IMR-90 (cell line): ENCODE results near the gene PDGFD. TPM values are rescaled to one million over a fixed set of nuclear protein-coding genes. Genes with fewer than 3 reads are reported as not detected.

Experiments used
- ATAC-seq: fragments of 200-7000 bp; cut with Tn5 transposase; 2 replicates; pipeline ENCODE4 v1.9.1; 2020; ENCODE audit warnings: low read depth, mild to moderate bottlenecking, moderate library complexity
- BruUV-seq: library from RNA; stranded (reverse); fragments of 400-500 nt; replicated peaks from 2 replicates; lab custom pipeline; 2021; lab: Mats Ljungman, UMichigan
- CTCF ChIA-PET: fragments of 300-600 bp; formaldehyde crosslinking; extraction: SDS; loops from one replicate; lab custom pipeline; 2021; ENCODE audit warnings: antibody characterized with exemption; lab: Yijun Ruan, JAX
- POLR2A ChIA-PET: fragments of 300-600 bp; sonication (Branson Sonifier 250); formaldehyde crosslinking; loops from one replicate; lab custom pipeline; 2022; ENCODE audit warnings: antibody characterized with exemption; ENCODE audit not compliant: unreplicated experiment; lab: Charles Lee
- DNase-seq: peaks from one replicate; pipeline ENCODE4 v3.0.0; 2013
- H2AFZ ChIP-seq: replicated peaks from 2 replicates; pipeline ENCODE3; 2013; ENCODE audit warnings: low read length, mild to moderate bottlenecking; ENCODE audit not compliant: poor library complexity
- H2AK5ac ChIP-seq: 2 replicates; pipeline ENCODE4 v1.6.1; 2013; ENCODE audit warnings: low read depth, low read length, inconsistent platforms
- H2AK9ac ChIP-seq: replicated peaks from 2 replicates; pipeline ENCODE3; 2013; ENCODE audit warnings: mild to moderate bottlenecking, low read depth, low read length, moderate library complexity; ENCODE audit not compliant: poor library complexity
- H2BK120ac ChIP-seq: 2 replicates; pipeline ENCODE4 v1.6.1; 2013; ENCODE audit warnings: low read depth, low read length, inconsistent platforms
- H2BK15ac ChIP-seq: 3 replicates; pipeline ENCODE4 v1.6.1; 2013; ENCODE audit warnings: low read depth, low read length, inconsistent platforms
- H2BK20ac ChIP-seq: 2 replicates; pipeline ENCODE4 v1.6.1; 2013; ENCODE audit warnings: low read depth, mild to moderate bottlenecking, inconsistent platforms, low read length, moderate library complexity
- H2BK5ac ChIP-seq: 2 replicates; pipeline ENCODE4 v1.6.1; 2013; ENCODE audit warnings: mild to moderate bottlenecking, low read depth, low read length, inconsistent platforms; ENCODE audit not compliant: poor library complexity, severe bottlenecking
- H3K14ac ChIP-seq: replicated peaks from 2 replicates; pipeline ENCODE4 v1.6.1; 2013; ENCODE audit warnings: low read depth, low read length, inconsistent platforms
- H3K18ac ChIP-seq: 2 replicates; pipeline ENCODE4 v1.6.1; 2013; ENCODE audit warnings: low read depth, low read length, control low read depth
- H3K23ac ChIP-seq: 2 replicates; pipeline ENCODE4 v1.6.1; 2013; ENCODE audit warnings: low read depth, low read length, inconsistent platforms
- H3K27ac ChIP-seq: 2 replicates; pipeline ENCODE4 v1.5.1; 2013; ENCODE audit warnings: mild to moderate bottlenecking, control low read depth, low read length; ENCODE audit not compliant: insufficient read depth
- H3K27me3 ChIP-seq: 2 replicates; pipeline ENCODE4 v1.6.1; 2013; ENCODE audit warnings: low read length; ENCODE audit not compliant: control insufficient read depth, insufficient read depth
- H3K36me3 ChIP-seq: 2 replicates; pipeline ENCODE4 v1.6.1; 2013; ENCODE audit warnings: low read length, mixed read lengths; ENCODE audit not compliant: control insufficient read depth, insufficient read depth
- H3K4ac ChIP-seq: 2 replicates; pipeline ENCODE4 v1.6.1; 2013; ENCODE audit warnings: low read depth, low read length, inconsistent platforms
- H3K4me1 ChIP-seq: 2 replicates; pipeline ENCODE4 v1.6.1; 2013; ENCODE audit warnings: low read length, mixed read lengths; ENCODE audit not compliant: control insufficient read depth, insufficient read depth
- H3K4me2 ChIP-seq: 2 replicates; pipeline ENCODE4 v1.6.1; 2013; ENCODE audit warnings: low read depth, mild to moderate bottlenecking, control low read depth, low read length, moderate library complexity
- H3K4me3 ChIP-seq: 2 replicates; pipeline ENCODE4 v1.5.1; 2013; ENCODE audit warnings: low read depth, mild to moderate bottlenecking, control low read depth, low read length, moderate library complexity; ENCODE audit not compliant: insufficient read depth
- H3K56ac ChIP-seq: 2 replicates; pipeline ENCODE4 v1.6.1; 2013; ENCODE audit warnings: low read length, inconsistent platforms; ENCODE audit not compliant: insufficient read depth; ENCODE audit errors: extremely low read depth
- H3K79me1 ChIP-seq, 2 experiments: 2 replicates each; pipeline ENCODE4 v1.6.1; 2013; ENCODE audit warnings: low read length in 2 of 2, inconsistent platforms in 1 of 2, low read depth in 1 of 2
- H3K9ac ChIP-seq: 2 replicates; pipeline ENCODE4 v1.6.1; 2013; ENCODE audit warnings: low read depth, low read length, control low read depth
- H3K9me1 ChIP-seq: 2 replicates; pipeline ENCODE4 v1.6.1; 2013; ENCODE audit warnings: low read length, inconsistent platforms; ENCODE audit not compliant: insufficient read depth
- H3K9me3 ChIP-seq: 2 replicates; pipeline ENCODE4 v1.6.1; 2013; ENCODE audit warnings: low read length; ENCODE audit not compliant: control insufficient read depth, insufficient read depth
- H4K20me1 ChIP-seq: 2 replicates; pipeline ENCODE4 v1.6.1; 2013; ENCODE audit warnings: low read length, inconsistent platforms; ENCODE audit not compliant: insufficient read depth
- H4K5ac ChIP-seq: 2 replicates; pipeline ENCODE4 v1.6.1; 2013; ENCODE audit warnings: mild to moderate bottlenecking, low read depth, low read length, control low read depth
- H4K8ac ChIP-seq, 2 experiments: 2 replicates each; pipeline ENCODE4 v1.6.1; 2013; ENCODE audit warnings: low read depth in 2 of 2, low read length in 2 of 2, control low read depth in 1 of 2, inconsistent platforms in 1 of 2
- H4K91ac ChIP-seq: 2 replicates; pipeline ENCODE4 v1.6.1; 2013; ENCODE audit warnings: low read depth, low read length, inconsistent platforms; ENCODE audit not compliant: insufficient read depth
- POLR2A ChIP-seq: IDR thresholded peaks from 2 replicates; pipeline ENCODE4 v1.6.1; 2012; ENCODE audit warnings: mild to moderate bottlenecking, low read depth, low read length
- dilution Hi-C: fragments of 300-500 bp; cut with HindIII; formaldehyde crosslinking; loops from one replicate; pipeline ENCODE4 v1.14.3; 2018; ENCODE audit warnings: low sequenced_read_pairs; ENCODE audit not compliant: unreplicated experiment
- in situ Hi-C: fragments of 300-500 bp; cut with MboI; formaldehyde crosslinking; loops from 3 replicates; pipeline ENCODE4 v1.14.3; 2019; ENCODE audit warnings: low sequenced_read_pairs, inconsistent platforms, mixed read lengths
- intact Hi-C: fragments of 100-400 bp; cut with micrococcal nuclease; formaldehyde crosslinking; loops from 2 replicates; pipeline ENCODE4 v1.10.0; 2022
- polyA plus RNA-seq, 3 experiments: library from polyadenylated mRNA; depleted of rRNA; stranded (reverse); fragments of >200 nt; gene quantifications; 2 replicates each; pipeline ENCODE4 v1.2.3, GENCODE V29; 2012; ENCODE audit warnings: low replicate concordance in 1 of 3
- total RNA-seq: library from RNA; depleted of rRNA; stranded (reverse); fragments of >200 nt; gene quantifications from 2 replicates; pipeline ENCODE4 v1.2.3, GENCODE V29; 2012

PDGFD gene
- total and polyA plus RNA-seq, 2 of the 4 experiments (the other 2 are of a cell fraction) = 2.1 to 3.0 TPM

DNA sequence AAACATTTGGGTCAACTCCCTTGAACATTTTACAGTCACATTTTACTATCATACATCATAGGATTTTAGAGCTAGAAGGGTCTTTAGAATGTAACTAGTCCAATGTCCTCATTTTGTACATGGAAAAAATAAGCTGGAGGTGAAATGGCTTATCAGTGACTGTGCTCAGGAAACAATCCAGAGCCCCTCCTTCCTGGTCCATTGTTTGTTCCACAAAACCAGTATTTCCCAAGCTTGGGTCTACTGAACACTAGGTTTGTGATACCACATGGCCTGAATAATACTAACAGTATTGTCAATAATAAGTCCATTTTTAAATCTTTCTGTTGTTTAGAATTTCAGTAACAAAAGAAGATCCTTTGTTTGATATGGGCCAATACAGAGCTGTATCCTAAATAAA lies 27.1 kb downstream of the PDGFD start:
- H4K91ac ChIP-seq = no peak overlapping the region
- no peak overlapping the region for H2BK5ac ChIP-seq
- no peaks in the 10 kb centered on the region for H4K20me1 ChIP-seq
- H4K5ac ChIP-seq = no peak overlapping the region
- no peak overlapping the region for H3K18ac ChIP-seq
- no TSS peak for BruUV-seq
- no peaks in the 10 kb centered on the region for H3K9me3 ChIP-seq
- DNase-seq (no peak), ATAC-seq (no peak)
- no peak overlapping the region for H2BK120ac ChIP-seq
- H3K79me1 ChIP-seq = no peaks in the 10 kb centered on the region
- no peak overlapping the region for H3K4ac ChIP-seq
- H3K23ac ChIP-seq = no peak overlapping the region
- intact Hi-C loops = no loop called here
- H2BK20ac ChIP-seq = no peak overlapping the region
- H3K4me2 ChIP-seq = no peak overlapping the region
- H3K9me1 ChIP-seq = peaks cover 2% of the 10 kb centered on the region; the same call in 1 of the 2 replicates
- no peak overlapping the region for H3K56ac ChIP-seq
- no peak for TF ChIP-seq POLR2A
- peaks cover 3% of the 10 kb centered on the region; the same call in 1 of the 2 replicates for H3K4me1 ChIP-seq
- H2AK5ac ChIP-seq = no peak overlapping the region
- dilution Hi-C loops = no loop called here
- ChIA-PET POLR2A (no interaction called here), CTCF (interaction anchor here (0.9 kb wide), 1 partner anchor 12 kb away, joined by 4 read pairs; no protein-coding TSS in a partner anchor)
- H3K36me3 ChIP-seq = no peaks in the 10 kb centered on the region
- H2AFZ ChIP-seq = no peak overlapping the region
- no peak overlapping the region for H2AK9ac ChIP-seq
- no peak overlapping the region for H3K9ac ChIP-seq
- no peaks in the 10 kb centered on the region for H3K27me3 ChIP-seq
- no peak overlapping the region for H3K14ac ChIP-seq
- no peak overlapping the region for H4K8ac ChIP-seq
- H2BK15ac ChIP-seq = no peak overlapping the region
- H3K4me3 ChIP-seq = no peak overlapping the region
- no peak overlapping the region for H3K27ac ChIP-seq
- in situ Hi-C loops = no loop called here
